GM10266 (cell line): ENCODE measurements around the gene CEP104.
A peak's percentile ranks its signal among the peaks of the same experiment; 100 is the strongest.

Source experiments
- DNase-seq: peaks from one replicate; pipeline ENCODE4 v3.0.0; 2012; ENCODE audit errors: extremely low spot score
- CTCF ChIP-seq: IDR thresholded peaks from 2 replicates; pipeline ENCODE4 v1.5.1; 2012; ENCODE audit warnings: mild to moderate bottlenecking, low read depth; ENCODE audit not compliant: control insufficient read depth, insufficient read depth; ENCODE audit errors: missing control alignments

CEP104 gene

GRCh38 chr1:3788756-3789420 lies 68.1 kb downstream of the CEP104 start:
- no peak for DNase-seq
- no peak for TF ChIP-seq CTCF

GRCh38 chr1:3787745-3788605 lies 69.0 kb downstream of the CEP104 start:
- DNase-seq: no peak

GRCh38 chr1:3787349-3787715 lies 69.7 kb downstream of the CEP104 start:
- no peak for TF ChIP-seq CTCF
- no peak for DNase-seq

More at GRCh38 chr1:3787745-3788605, 69.0 kb downstream of the CEP104 start:
- no peak for TF ChIP-seq CTCF

GRCh38 chr1:3786468-3787348 lies 70.3 kb downstream of the CEP104 start:
- no peak for DNase-seq

GRCh38 chr1:3785456-3786157 lies 71.4 kb downstream of the CEP104 start:
- TF ChIP-seq CTCF: peak; percentile 30
- DNase-seq: no peak

More at GRCh38 chr1:3786468-3787348, 70.3 kb downstream of the CEP104 start:
- no peak for TF ChIP-seq CTCF

GRCh38 chr1:3785045-3785444 lies 72.0 kb downstream of the CEP104 start:
- DNase-seq: no peak
- TF ChIP-seq CTCF: no peak
